Measurements from ENCODE around the gene G6PC3. TPM values are rescaled to one million over a fixed set of nuclear protein-coding genes. Genes with fewer than 3 reads are reported as not detected.
"Not testable (repeated sequence)": the region's sequence is repeated elsewhere in the genome, so short reads cannot be mapped to it uniquely, and the experiment has no call there.

G6PC3 gene
- total and polyA plus RNA-seq, 2 donors (not counting 3 experiments of a cell fraction or from before 2014, with no cell fraction given): 78.4 to 194 TPM

GRCh38 chr17:44033861-44034408, 36.6 kb upstream of the G6PC3 start:
- peaks cover 7% of the 10 kb centered on the region for H3K79me2 ChIP-seq (ENCODE audit: control insufficient read depth, insufficient read depth, low read length)
- no peak for DNase-seq (ENCODE audit: low read depth, low spot score)
- H3K27ac ChIP-seq (ENCODE audit: insufficient read depth, low read depth, low read length): no peak overlapping the region
- no peak for FAIRE-seq
- H3K4me3 ChIP-seq (replicated peaks in 1 of 3; ENCODE audit: insufficient read depth in 1 of 3, low read depth in 1 of 3, low read length in 3 of 3): no peak overlapping the region
- ChIA-PET POLR2A (no interaction called here), CTCF (interaction anchor here (1.0 to 1.9 kb wide), 5 partner anchors 10 to 153 kb away, joined by 3 to 6 read pairs (median 3); no protein-coding TSS in a partner anchor)
- peaks cover 19 to 25% of the 10 kb centered on the region in 2 experiments for H3K36me3 ChIP-seq (ENCODE audit: control insufficient read depth in 2 of 2, extremely low read depth in 1 of 2, insufficient read depth in 2 of 2, low read length in 2 of 2)
- no TSS peak for BruUV-seq (replicated peaks)
- no peak overlapping the region for H3K9ac ChIP-seq (replicated peaks; ENCODE audit: extremely low read depth, insufficient read depth, low read length)
- intact Hi-C loops (cut with micrococcal nuclease) (no loop called here), dilution Hi-C loops (cut with MboI; ENCODE audit: extremely low pct_ligation_motif_present, low sequenced_read_pairs) (no loop called here)
- no peaks in the 10 kb centered on the region for H3K27me3 ChIP-seq (ENCODE audit: control insufficient read depth in 2 of 2, insufficient read depth in 2 of 2, low read length in 2 of 2)
- no peaks in the 10 kb centered on the region for H4K20me1 ChIP-seq (replicated peaks; ENCODE audit: control insufficient read depth, extremely low read depth, insufficient read depth, low read length)
- TF ChIP-seq CTCF (IDR thresholded peaks at IDR 0.05; ENCODE audit: extremely low read depth in 1 of 2, insufficient read depth in 1 of 2, low read depth in 1 of 2, low read length in 2 of 2) (no peak), POLR2AphosphoS5 (IDR thresholded peaks at IDR 0.05; ENCODE audit: insufficient read depth, low read depth, low read length) (no peak), FOS (IDR thresholded peaks at IDR 0.05; ENCODE audit: borderline replicate concordance, insufficient read depth, low read length) (no peak), MYC (IDR thresholded peaks at IDR 0.05; ENCODE audit: low read depth, low read length) (no peak), GATA2 (IDR thresholded peaks at IDR 0.05; ENCODE audit: insufficient read depth, insufficient read length, low read depth, low read length) (no peak), EZH2 (IDR thresholded peaks at IDR 0.05; ENCODE audit: borderline replicate concordance, low read depth, low read length, severe bottlenecking) (no peak), JUN (IDR thresholded peaks at IDR 0.05; ENCODE audit: borderline replicate concordance, insufficient read depth, insufficient read length, low read depth) (no peak), POLR2A (IDR thresholded peaks at IDR 0.05; ENCODE audit: low read depth, low read length) (no peak), MAX (IDR thresholded peaks at IDR 0.05; ENCODE audit: insufficient read depth, insufficient read length) (no peak)
- no peak overlapping the region for H2AFZ ChIP-seq (ENCODE audit: low read depth, low read length)
- no peaks in the 10 kb centered on the region for H3K9me1 ChIP-seq (replicated peaks; ENCODE audit: control insufficient read depth, extremely low read depth, insufficient read depth, low read length)
- H3K4me1 ChIP-seq (ENCODE audit: control insufficient read depth, extremely low read depth, insufficient read depth, low read length): peaks cover 9% of the 10 kb centered on the region
- no peaks in the 10 kb centered on the region for H3K9me3 ChIP-seq (replicated peaks; ENCODE audit: control insufficient read depth, insufficient read depth, low read length)
- no peak overlapping the region for H3K4me2 ChIP-seq (ENCODE audit: insufficient read depth, low read length)

- H3K9me3 ChIP-seq (replicated peaks; ENCODE audit: control insufficient read depth, insufficient read depth, low read length); intact Hi-C loops (cut with micrococcal nuclease); BruUV-seq (replicated peaks); H3K27ac ChIP-seq (ENCODE audit: insufficient read depth, low read depth, low read length); H3K9ac ChIP-seq (replicated peaks; ENCODE audit: extremely low read depth, insufficient read depth, low read length); H2AFZ ChIP-seq (ENCODE audit: low read depth, low read length); FAIRE-seq; H3K79me2 ChIP-seq (ENCODE audit: control insufficient read depth, insufficient read depth, low read length); H3K27me3 ChIP-seq (ENCODE audit: control insufficient read depth in 2 of 2, insufficient read depth in 2 of 2, low read length in 2 of 2); DNase-seq (ENCODE audit: low read depth, low spot score); POLR2A ChIA-PET; H3K4me3 ChIP-seq (replicated peaks in 1 of 3; ENCODE audit: insufficient read depth in 1 of 3, low read depth in 1 of 3, low read length in 3 of 3); H4K20me1 ChIP-seq (replicated peaks; ENCODE audit: control insufficient read depth, extremely low read depth, insufficient read depth, low read length); dilution Hi-C loops (cut with MboI; ENCODE audit: extremely low pct_ligation_motif_present, low sequenced_read_pairs); H3K4me2 ChIP-seq (ENCODE audit: insufficient read depth, low read length); H3K9me1 ChIP-seq (replicated peaks; ENCODE audit: control insufficient read depth, extremely low read depth, insufficient read depth, low read length); H3K4me1 ChIP-seq (ENCODE audit: control insufficient read depth, extremely low read depth, insufficient read depth, low read length): not testable (repeated sequence)
- CTCF ChIA-PET: interaction anchor here (1.1 to 1.2 kb wide), 2 partner anchors 134 to 154 kb away, joined by 3 read pairs; no protein-coding TSS in a partner anchor
- peaks cover 19 to 25% of the 10 kb centered on the region in 2 experiments for H3K36me3 ChIP-seq (ENCODE audit: control insufficient read depth in 2 of 2, extremely low read depth in 1 of 2, insufficient read depth in 2 of 2, low read length in 2 of 2)
These were observed 35.8 kb upstream of the G6PC3 start for GRCh38 chr17:44034688-44035087.

All from endothelial cell of umbilical vein (primary cell).